Pancreas (tissue), 10 donors: ENCODE results near the gene SSR3. TPM values are rescaled to one million over a fixed set of nuclear protein-coding genes. Genes with fewer than 3 reads are reported as not detected.

Experiments used
- ATAC-seq, 4 donors: fragments of 200-7000 bp; cut with Tn5 transposase; one replicate each; pipeline versions ENCODE4 v1.8.0 to v1.9.1; 2020; ENCODE audit warnings: mild to moderate bottlenecking in 4 of 4, moderate library complexity in 4 of 4
- DNase-seq, 6 donors: peaks; one replicate each; pipeline ENCODE4 v3.0.0-alpha.2; 2020
- FAIRE-seq: peaks from 2 replicates; lab custom pipeline; 2012; peaks lifted over from hg19 to GRCh38; lab: Jason Lieb, UNC
- H3K27ac ChIP-seq, 4 donors: fragments of 200-600 bp; sonication (generic); 1 replicate in 3 of 4; 2 replicates in 1 of 4; pipeline versions ENCODE4 v1.5.0 to v1.8.0; 2020
- H3K27me3 ChIP-seq, 4 donors: fragments of 200-600 bp; one replicate each; pipeline ENCODE4 v1.8.0; 2021
- H3K36me3 ChIP-seq, 3 donors: fragments of 200-600 bp; sonication (generic) in 1 of 3; one replicate each; pipeline versions ENCODE4 v1.5.0 to v1.8.0; 2020 to 2021
- H3K4me1 ChIP-seq, 3 donors: fragments of 200-600 bp; one replicate each; pipeline ENCODE4 v1.8.0; 2021
- H3K4me3 ChIP-seq, 4 donors: fragments of 200-600 bp; sonication (generic) in 2 of 4; one replicate each; pipeline versions ENCODE4 v1.5.0 to v1.8.0; 2020 to 2021
- H3K9me3 ChIP-seq, 4 donors: fragments of 200-600 bp; one replicate each; pipeline ENCODE4 v1.8.0; 2021
- WGBS, 2 donors: extraction: QIAGEN DNeasy Blood & Tissue Kit; methylation state at CpG; one replicate each; pipeline ENCODE4 v1.1.7; 2013; 5-methylcytosine and 5-hydroxymethylcytosine counted together
- intact Hi-C, 3 donors: fragments of 100-400 bp; cut with DNase I; formaldehyde crosslinking; loops; one replicate each; pipeline versions ENCODE4 v1.11.1 to v1.14.2; 2022
- polyA plus RNA-seq, 2 donors: library from polyadenylated mRNA; stranded (reverse); fragments of 200-250 nt; gene quantifications; one replicate each; pipeline ENCODE4 v1.2.3, GENCODE V29; 2013
- total RNA-seq, 6 donors: library from RNA; stranded (reverse); fragmentation: NEBNext Ultra II Directional in 4 of 6; extraction: Animal tissue kit (Norgen Biotek cat#: 25700) in 4 of 6; gene quantifications; one replicate each; pipeline versions ENCODE4 v1.2.1 to v1.2.4, GENCODE V29; 2021 to 2023
- TF ChIP-seq, protein P1 (sequence below), 4 donors: fragments of 200-600 bp; sonication (generic) in 3 of 4; IDR thresholded peaks; one replicate each; pipeline versions ENCODE4 v1.5.0 to v1.8.0; 2021; ENCODE audit warnings: antibody characterized with exemption in 4 of 4
- donor health status: healthy with polysubstance abuse.
- donor health status: DM: no; HTN: no; CAD: no; lungs with moderate emphysema.
- donor health status: DM: no; HTN: no; CAD: no.
- donor health status: control.
- donor health status: control.
- donor health status: Bipolar disorder and iron deficiency.
- donor health status: DM: yes; HTN: yes; CAD: no.
- donor health status: DM: no; HTN: no; CAD: no.
- donor health status: DM: no; HTN: no; CAD: no.
- donor health status: DM: yes; HTN: yes; CAD: no.

The SSR3 gene
- total and polyA plus RNA-seq, 8 donors, result 91.5 to 251 (median 169) TPM

DNA sequence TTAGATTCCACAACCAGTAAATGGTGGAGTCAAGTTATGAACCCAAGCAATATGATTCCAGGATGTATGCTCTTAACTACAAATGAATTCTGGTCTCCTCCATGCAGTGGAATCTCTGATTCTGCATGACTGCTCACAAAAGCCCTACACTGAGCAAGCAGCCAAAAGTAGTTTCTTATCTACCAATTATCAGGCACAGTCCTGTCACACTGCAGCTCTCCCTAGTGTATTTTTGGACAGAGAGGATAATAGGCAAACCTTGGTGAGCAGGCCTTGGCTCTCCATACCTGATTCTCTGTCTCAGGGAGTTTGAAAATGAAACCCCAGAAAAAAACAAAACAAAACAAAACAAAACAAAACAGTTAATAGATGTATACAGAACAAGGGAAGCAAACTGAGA, 3.5 kb upstream of the SSR3 start:
- no peaks in the 10 kb centered on the region for H3K9me3 ChIP-seq
- peak overlapping the region in 2 of 4 donors; percentile 36 to 51 for H3K27ac ChIP-seq
- no peak for ATAC-seq
- no peak overlapping the region for H3K4me3 ChIP-seq
- H3K4me1 ChIP-seq, result peaks cover 7 to 15% (median 13%) of the 10 kb centered on the region in 3 donors
- intact Hi-C loops, result loop anchor here in 1 of 3 donors (10.0 kb wide), 1 partner anchor 116 kb away; the partner anchor contains the start of gene TIPARP
- no peak for FAIRE-seq
- no peaks in the 10 kb centered on the region for H3K36me3 ChIP-seq
- TF ChIP-seq, protein P1, sequence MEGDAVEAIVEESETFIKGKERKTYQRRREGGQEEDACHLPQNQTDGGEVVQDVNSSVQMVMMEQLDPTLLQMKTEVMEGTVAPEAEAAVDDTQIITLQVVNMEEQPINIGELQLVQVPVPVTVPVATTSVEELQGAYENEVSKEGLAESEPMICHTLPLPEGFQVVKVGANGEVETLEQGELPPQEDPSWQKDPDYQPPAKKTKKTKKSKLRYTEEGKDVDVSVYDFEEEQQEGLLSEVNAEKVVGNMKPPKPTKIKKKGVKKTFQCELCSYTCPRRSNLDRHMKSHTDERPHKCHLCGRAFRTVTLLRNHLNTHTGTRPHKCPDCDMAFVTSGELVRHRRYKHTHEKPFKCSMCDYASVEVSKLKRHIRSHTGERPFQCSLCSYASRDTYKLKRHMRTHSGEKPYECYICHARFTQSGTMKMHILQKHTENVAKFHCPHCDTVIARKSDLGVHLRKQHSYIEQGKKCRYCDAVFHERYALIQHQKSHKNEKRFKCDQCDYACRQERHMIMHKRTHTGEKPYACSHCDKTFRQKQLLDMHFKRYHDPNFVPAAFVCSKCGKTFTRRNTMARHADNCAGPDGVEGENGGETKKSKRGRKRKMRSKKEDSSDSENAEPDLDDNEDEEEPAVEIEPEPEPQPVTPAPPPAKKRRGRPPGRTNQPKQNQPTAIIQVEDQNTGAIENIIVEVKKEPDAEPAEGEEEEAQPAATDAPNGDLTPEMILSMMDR (IDR thresholded peaks at IDR 0.05), result no peak
- no peaks in the 10 kb centered on the region for H3K27me3 ChIP-seq
- DNase-seq, result no peak

DNA sequence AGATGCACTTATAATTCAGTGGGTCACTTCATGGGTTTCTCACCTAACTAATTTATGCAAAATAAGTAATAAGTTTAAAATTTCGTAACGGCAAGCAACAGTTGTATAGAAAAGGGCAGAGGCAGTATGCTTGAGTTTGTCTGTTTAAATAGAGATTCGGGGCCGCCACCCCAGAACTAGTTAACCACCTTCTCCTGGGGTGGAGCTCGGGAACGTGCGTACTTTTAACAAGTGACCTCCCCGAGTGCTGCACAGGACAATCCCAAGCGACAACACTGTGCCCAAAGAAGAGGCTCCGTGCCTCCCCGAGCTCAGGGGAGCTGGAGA, 439 bp downstream of the SSR3 start:
- H3K27me3 ChIP-seq, result no peaks in the 10 kb centered on the region
- peaks cover 0 to 5% (median 0%) of the 10 kb centered on the region in 3 donors for H3K36me3 ChIP-seq
- FAIRE-seq, result no peak
- no peaks in the 10 kb centered on the region for H3K9me3 ChIP-seq
- TF ChIP-seq, protein P1 (IDR thresholded peaks at IDR 0.05), result no peak
- peak overlapping the region; percentile 67 to 94 (median 76) for H3K27ac ChIP-seq
- no peak for DNase-seq
- H3K4me1 ChIP-seq, result peaks cover 21 to 42% (median 41%) of the 10 kb centered on the region in 3 donors
- intact Hi-C loops, result loop anchor here in 1 of 3 donors (10.0 kb wide), 1 partner anchor 120 kb away; the partner anchor contains the start of gene TIPARP
- WGBS, 2 donors, result 0% methylated on average over 11 of the region's 11 CpGs
- peak in 2 of 4 donors; percentile 27 to 36 for ATAC-seq
- H3K4me3 ChIP-seq, result peak overlapping the region; percentile 50 to 83 (median 76)

DNA sequence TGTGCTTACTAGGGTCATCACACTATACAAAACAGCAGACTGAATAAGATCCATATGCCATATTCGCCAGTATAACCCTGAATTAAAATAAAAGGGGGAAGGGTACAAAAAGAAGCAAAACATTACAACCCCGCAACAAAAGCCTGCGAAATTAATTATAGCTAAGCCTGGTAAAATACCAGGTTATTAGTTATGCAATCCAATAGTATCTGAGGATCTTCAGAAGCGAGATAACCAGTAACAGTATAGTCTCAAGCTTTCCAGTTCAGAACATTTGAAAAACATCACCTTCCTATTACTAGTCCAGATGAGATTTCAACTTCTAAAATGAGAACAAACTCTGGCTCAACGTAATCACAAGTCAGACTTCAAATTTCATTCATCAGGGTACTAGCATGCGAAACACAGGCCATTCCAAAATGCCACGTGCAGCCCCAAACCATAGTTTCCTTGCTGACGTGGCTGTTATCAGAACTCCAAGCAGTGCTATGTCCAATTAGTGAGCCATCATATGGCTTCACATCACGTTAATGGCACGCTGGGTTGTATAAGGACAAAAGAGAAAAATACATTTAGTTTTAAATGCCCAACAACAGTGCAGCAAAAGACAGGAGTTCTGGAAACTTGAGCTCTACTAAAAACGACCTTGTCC, 1.1 kb downstream of the SSR3 start:
- ATAC-seq, result peak; percentile 28 to 64 (median 52)
- no peaks in the 10 kb centered on the region for H3K9me3 ChIP-seq
- H3K36me3 ChIP-seq, result peaks cover 0 to 10% (median 0%) of the 10 kb centered on the region in 3 donors
- H3K4me1 ChIP-seq, result peaks cover 16 to 42% (median 40%) of the 10 kb centered on the region in 3 donors
- peak in 2 of 6 donors; percentile 33 to 52 for DNase-seq
- H3K27me3 ChIP-seq, result no peaks in the 10 kb centered on the region
- H3K27ac ChIP-seq, result peak overlapping the region; percentile 67 to 94 (median 76)
- TF ChIP-seq, protein P1 (IDR thresholded peaks at IDR 0.05), result no peak
- 10 to 11% methylated on average over 11 of the region's 11 CpGs for WGBS, 2 donors
- no peak for FAIRE-seq
- intact Hi-C loops, result loop anchor here in 1 of 3 donors (10.0 kb wide), 1 partner anchor 121 kb away; the partner anchor contains the start of gene TIPARP
- H3K4me3 ChIP-seq, result peak overlapping the region; percentile 50 to 83 (median 76)

DNA sequence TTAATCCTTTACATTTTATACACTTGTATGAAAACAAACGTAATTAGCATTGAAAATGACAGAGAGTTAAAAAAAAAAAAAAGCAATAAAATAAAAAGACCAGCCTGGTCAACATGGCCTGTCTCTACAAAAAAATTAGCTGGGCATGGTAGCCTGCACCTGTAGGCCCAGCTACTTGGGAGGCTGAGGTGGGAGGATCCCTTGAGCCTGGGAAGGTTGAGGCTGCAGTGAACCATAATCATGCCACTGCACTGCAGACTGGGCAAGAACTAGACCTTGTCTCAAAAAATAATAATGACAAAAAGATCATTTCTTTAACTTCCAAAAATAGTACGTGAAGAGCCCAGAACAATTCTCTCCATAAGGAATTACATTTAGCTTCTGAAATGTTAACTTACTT, 1.9 kb downstream of the SSR3 start:
- TF ChIP-seq, protein P1 (IDR thresholded peaks at IDR 0.05), result no peak
- Histone ChIP-seq H3K27me3 (no peaks in the 10 kb centered on the region), H3K27ac (peak overlapping the region in 1 of 4 donors; percentile 8), H3K4me1 (peaks cover 22 to 42% (median 38%) of the 10 kb centered on the region in 3 donors), H3K4me3 (peak overlapping the region in 3 of 4 donors; percentile 50 to 83 (median 70)), H3K9me3 (no peaks in the 10 kb centered on the region), H3K36me3 (peaks cover 0 to 19% (median 0%) of the 10 kb centered on the region in 3 donors)
- 36 to 42% methylated on average over 2 of the region's 2 CpGs for WGBS, 2 donors
- no peak for ATAC-seq
- no peak for FAIRE-seq
- intact Hi-C loops, result loop anchor here in 1 of 3 donors (10.0 kb wide), 1 partner anchor 122 kb away; the partner anchor contains the start of gene TIPARP
- no peak for DNase-seq
